Osteoblast (primary cell): ENCODE data around the gene INSIG2. TPM values are rescaled to one million over a fixed set of nuclear protein-coding genes. Genes with fewer than 3 reads are reported as not detected.
A peak's percentile ranks its signal among the peaks of the same experiment; 100 is the strongest.

Source experiments
- DNase-seq: peaks from one replicate; pipeline ENCODE4 v3.0.0; 2011; ENCODE audit warnings: low spot score, mixed read lengths; ENCODE audit not compliant: insufficient read length; ENCODE audit errors: missing footprints
- H2AFZ ChIP-seq: 2 replicates; pipeline ENCODE4 v1.6.0; 2011; ENCODE audit warnings: mild to moderate bottlenecking, low read length
- H3K27ac ChIP-seq: 2 replicates; pipeline ENCODE4 v1.5.1; 2011; ENCODE audit warnings: mild to moderate bottlenecking, low read depth, low read length, moderate library complexity
- H3K27me3 ChIP-seq: 2 replicates; pipeline ENCODE4 v1.6.0; 2012; ENCODE audit warnings: mild to moderate bottlenecking, control low read depth, inconsistent platforms, low read length, moderate library complexity; ENCODE audit not compliant: insufficient read depth
- H3K36me3 ChIP-seq: 2 replicates; pipeline ENCODE4 v1.5.1; 2011; ENCODE audit warnings: mild to moderate bottlenecking, low read length, control low read depth, moderate library complexity; ENCODE audit not compliant: insufficient read depth
- H3K4me1 ChIP-seq: 2 replicates; pipeline ENCODE4 v1.5.1; 2011; ENCODE audit warnings: mild to moderate bottlenecking, low read length, control low read depth, moderate library complexity; ENCODE audit not compliant: insufficient read depth
- H3K4me2 ChIP-seq: 2 replicates; pipeline ENCODE4 v1.6.0; 2011; ENCODE audit warnings: mild to moderate bottlenecking, low read length; ENCODE audit not compliant: insufficient read depth
- H3K4me3 ChIP-seq: fragments of 200-600 bp; sonication (generic); 3 replicates; pipeline ENCODE4 v1.5.1; 2012; ENCODE audit warnings: mild to moderate bottlenecking, low read length, inconsistent platforms; ENCODE audit not compliant: insufficient read depth
- H3K79me2 ChIP-seq: 2 replicates; pipeline ENCODE4 v1.6.0; 2012; ENCODE audit warnings: mild to moderate bottlenecking, low read length, control low read depth, inconsistent platforms; ENCODE audit not compliant: insufficient read depth
- H3K9me3 ChIP-seq: 2 replicates; pipeline ENCODE4 v1.5.1; 2011; ENCODE audit warnings: low read depth, low read length, control low read depth
- H4K20me1 ChIP-seq: 2 replicates; pipeline ENCODE4 v1.6.0; 2012; ENCODE audit warnings: mild to moderate bottlenecking, low read length, control low read depth; ENCODE audit not compliant: insufficient read depth
- CTCF ChIP-seq: IDR thresholded peaks from 2 replicates; pipeline ENCODE4 v1.5.1; 2011; ENCODE audit warnings: mild to moderate bottlenecking, low read depth, low read length, moderate library complexity; ENCODE audit errors: extremely low read depth
- total RNA-seq: library from RNA; depleted of rRNA; stranded (reverse); fragments of >200 nt; gene quantifications from 2 replicates; pipeline ENCODE4 v1.2.3, GENCODE V29; 2012

The INSIG2 gene
- total RNA-seq, 1 donor: 20.6 TPM

GRCh38 chr2:118124288-118124891 is 36.1 kb downstream of the INSIG2 start:
- no peaks in the 10 kb centered on the region for H3K9me3 ChIP-seq
- peak overlapping the region; percentile 47 for H3K4me2 ChIP-seq
- DNase-seq: no peak
- no peaks in the 10 kb centered on the region for H3K36me3 ChIP-seq
- H2AFZ ChIP-seq: peak overlapping the region; percentile 35
- H3K79me2 ChIP-seq: no peaks in the 10 kb centered on the region
- H3K4me1 ChIP-seq: peaks cover 38% of the 10 kb centered on the region
- no peaks in the 10 kb centered on the region for H4K20me1 ChIP-seq
- H3K27ac ChIP-seq: peak overlapping the region; percentile 76
- no peak for TF ChIP-seq CTCF
- no peaks in the 10 kb centered on the region for H3K27me3 ChIP-seq
- H3K4me3 ChIP-seq: no peak overlapping the region

- no peaks in the 10 kb centered on the region for H3K36me3 ChIP-seq
Measured at GRCh38 chr2:118127250-118127649, 39.0 kb downstream of the INSIG2 start.

GRCh38 chr2:118128826-118129225 is 40.6 kb downstream of the INSIG2 start:
- H3K4me3 ChIP-seq: no peak overlapping the region
- H3K4me2 ChIP-seq: no peak overlapping the region
- no peaks in the 10 kb centered on the region for H3K9me3 ChIP-seq
- H3K27me3 ChIP-seq: no peaks in the 10 kb centered on the region
- H2AFZ ChIP-seq: no peak overlapping the region
- no peaks in the 10 kb centered on the region for H3K79me2 ChIP-seq
- no peaks in the 10 kb centered on the region for H3K36me3 ChIP-seq
- peaks cover 10% of the 10 kb centered on the region for H3K4me1 ChIP-seq
- H3K27ac ChIP-seq: no peak overlapping the region
- no peaks in the 10 kb centered on the region for H4K20me1 ChIP-seq
- no peak for DNase-seq
- no peak for TF ChIP-seq CTCF

More at GRCh38 chr2:118127250-118127649, 39.0 kb downstream of the INSIG2 start:
- no peak overlapping the region for H3K4me3 ChIP-seq
- H3K9me3 ChIP-seq: no peaks in the 10 kb centered on the region
- no peak for TF ChIP-seq CTCF
- no peaks in the 10 kb centered on the region for H4K20me1 ChIP-seq
- no peak overlapping the region for H2AFZ ChIP-seq
- no peaks in the 10 kb centered on the region for H3K79me2 ChIP-seq
- H3K4me2 ChIP-seq: no peak overlapping the region
- DNase-seq: no peak
- H3K27ac ChIP-seq: no peak overlapping the region
- H3K27me3 ChIP-seq: no peaks in the 10 kb centered on the region
- H3K4me1 ChIP-seq: peaks cover 22% of the 10 kb centered on the region

GRCh38 chr2:118130385-118130784 is 42.1 kb downstream of the INSIG2 start:
- no peak overlapping the region for H3K27ac ChIP-seq
- no peak overlapping the region for H3K4me3 ChIP-seq
- H3K27me3 ChIP-seq: no peaks in the 10 kb centered on the region
- H2AFZ ChIP-seq: no peak overlapping the region
- no peak overlapping the region for H3K4me2 ChIP-seq
- no peaks in the 10 kb centered on the region for H3K4me1 ChIP-seq
- H4K20me1 ChIP-seq: no peaks in the 10 kb centered on the region
- DNase-seq: no peak
- H3K36me3 ChIP-seq: no peaks in the 10 kb centered on the region
- H3K9me3 ChIP-seq: no peaks in the 10 kb centered on the region
- no peak for TF ChIP-seq CTCF
- H3K79me2 ChIP-seq: no peaks in the 10 kb centered on the region
